Stomach smooth muscle (tissue), 2 donors: ENCODE measurements around the gene TNFRSF25.
A peak's percentile ranks its signal among the peaks of the same experiment; 100 is the strongest.

Experiments used
- H3K27ac ChIP-seq: one replicate; pipeline ENCODE4 v1.7.0; 2013; ENCODE audit warnings: mild to moderate bottlenecking, low read length, inconsistent platforms
- H3K27me3 ChIP-seq, 2 donors: one replicate each; pipeline ENCODE4 v1.7.0; 2013; ENCODE audit warnings: low read length in 2 of 2; ENCODE audit not compliant: insufficient read depth in 2 of 2, control insufficient read depth in 1 of 2
- H3K36me3 ChIP-seq, 2 donors: one replicate each; pipeline ENCODE4 v1.7.0; 2013; ENCODE audit warnings: low read length in 2 of 2; ENCODE audit not compliant: control insufficient read depth in 2 of 2, insufficient read depth in 2 of 2
- H3K4me1 ChIP-seq: one replicate; pipeline ENCODE4 v1.7.0; 2013; ENCODE audit warnings: low read length; ENCODE audit not compliant: control insufficient read depth, insufficient read depth
- H3K4me3 ChIP-seq, 2 donors: one replicate each; pipeline ENCODE4 v1.7.0; 2013; ENCODE audit warnings: low read length in 2 of 2
- H3K9ac ChIP-seq, 2 donors: one replicate each; pipeline ENCODE4 v1.7.0; 2013; ENCODE audit warnings: low read length in 2 of 2, mild to moderate bottlenecking in 1 of 2
- H3K9me3 ChIP-seq, 2 donors: one replicate each; pipeline ENCODE4 v1.7.0; 2013; ENCODE audit warnings: low read length in 2 of 2; ENCODE audit not compliant: control insufficient read depth in 2 of 2
- donor health status: healthy.
- donor health status: Pancreatic carcinoma.

The TNFRSF25 gene

DNA sequence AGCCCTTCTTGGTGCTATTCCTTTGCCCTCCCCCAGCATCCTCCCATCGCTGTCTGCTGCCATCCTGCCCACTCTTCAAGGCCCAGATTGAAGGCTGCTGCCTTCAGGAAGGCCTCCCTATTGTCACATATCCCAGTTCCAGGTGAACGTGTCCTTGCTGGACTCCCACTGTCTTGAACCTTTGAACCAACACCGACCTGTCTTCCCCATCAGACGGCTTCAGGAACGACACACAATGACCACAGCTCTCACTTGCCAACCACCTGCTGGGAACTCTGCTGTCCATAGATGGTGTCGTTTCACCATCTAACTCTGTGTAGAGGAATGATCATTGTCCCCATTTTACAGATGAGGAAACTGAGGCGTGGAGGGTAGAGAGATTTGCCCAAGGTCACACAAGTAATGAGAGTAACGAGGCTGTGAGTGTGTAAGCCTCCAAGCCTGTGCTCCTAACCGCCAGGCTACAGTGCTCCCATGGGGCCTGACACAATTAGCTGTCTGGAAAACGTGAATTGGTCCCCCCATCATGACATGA, 35.4 kb upstream of the TNFRSF25 start:
- H3K36me3 ChIP-seq = no peaks in the 10 kb centered on the region
- H3K4me1 ChIP-seq = peaks cover 31% of the 10 kb centered on the region
- no peak overlapping the region for H3K4me3 ChIP-seq
- H3K27ac ChIP-seq = no peak overlapping the region
- peaks cover 0 to 3% of the 10 kb centered on the region in 2 donors for H3K27me3 ChIP-seq
- no peak overlapping the region for H3K9ac ChIP-seq
- H3K9me3 ChIP-seq = no peaks in the 10 kb centered on the region

DNA sequence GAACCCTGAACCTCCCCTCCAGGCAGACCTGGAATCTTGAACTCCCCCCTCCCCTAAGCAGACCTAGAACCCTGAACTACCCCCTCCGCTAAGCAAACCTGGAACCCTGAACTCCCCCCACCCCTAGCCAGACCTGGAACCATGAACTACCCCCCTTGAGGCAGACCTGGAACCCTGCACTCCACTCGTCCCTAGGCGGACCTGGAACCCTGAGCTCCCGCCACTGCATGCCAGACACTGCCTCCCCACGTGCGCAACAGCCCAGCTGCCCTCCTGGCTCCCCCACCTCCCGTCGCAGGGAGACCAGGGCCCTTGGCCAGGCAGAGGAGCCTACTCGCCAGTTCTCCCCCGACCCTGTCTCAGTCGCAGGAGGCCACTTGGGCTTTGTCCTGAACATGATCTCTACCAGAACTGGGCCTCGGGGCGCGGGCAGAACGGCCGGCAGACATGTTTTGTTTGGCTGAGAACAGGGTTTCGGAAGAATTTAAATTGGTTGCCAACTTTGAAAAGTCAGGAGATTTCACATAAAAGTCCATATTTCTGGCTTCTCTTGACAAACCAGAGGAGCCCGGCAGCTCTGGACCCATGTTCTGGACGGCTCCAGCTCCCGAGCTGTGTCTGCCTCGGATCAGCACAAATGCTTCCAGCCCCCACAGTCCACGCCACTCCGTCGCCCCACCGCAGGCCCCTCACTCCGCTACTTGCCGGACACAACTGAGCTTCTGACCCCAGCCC, 34.7 kb upstream of the TNFRSF25 start:
- no peaks in the 10 kb centered on the region for H3K36me3 ChIP-seq
- H3K9ac ChIP-seq = no peak overlapping the region
- no peak overlapping the region for H3K4me3 ChIP-seq
- no peaks in the 10 kb centered on the region for H3K9me3 ChIP-seq
- H3K27me3 ChIP-seq = peaks cover 0 to 3% of the 10 kb centered on the region in 2 donors
- no peak overlapping the region for H3K27ac ChIP-seq
- peaks cover 35% of the 10 kb centered on the region for H3K4me1 ChIP-seq

DNA sequence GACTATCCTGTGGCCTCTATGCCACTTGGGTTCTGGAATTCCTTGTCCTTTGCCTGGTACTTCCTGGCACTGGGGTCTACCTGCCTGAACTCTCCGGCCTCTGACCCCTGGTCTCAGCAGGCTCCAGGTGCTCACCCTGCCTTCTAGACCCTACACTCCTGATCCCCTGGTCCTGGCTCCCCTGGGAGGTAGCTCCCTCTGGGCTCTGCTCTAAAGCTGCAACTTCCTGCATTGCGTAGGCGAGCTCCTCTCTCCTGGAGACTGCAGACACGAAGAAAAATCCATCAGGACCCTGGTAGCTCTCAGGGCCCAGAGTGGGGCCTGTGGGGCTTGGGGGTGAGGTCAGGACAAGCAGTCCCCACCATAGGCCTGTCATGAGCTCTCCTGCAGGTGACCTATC, 33.3 kb upstream of the TNFRSF25 start:
- Histone ChIP-seq H3K9ac (no peak overlapping the region), H3K9me3 (no peaks in the 10 kb centered on the region), H3K36me3 (no peaks in the 10 kb centered on the region), H3K27me3 (peaks cover 0 to 3% of the 10 kb centered on the region in 2 donors), H3K4me1 (peaks cover 35% of the 10 kb centered on the region), H3K4me3 (no peak overlapping the region), H3K27ac (no peak overlapping the region)

DNA sequence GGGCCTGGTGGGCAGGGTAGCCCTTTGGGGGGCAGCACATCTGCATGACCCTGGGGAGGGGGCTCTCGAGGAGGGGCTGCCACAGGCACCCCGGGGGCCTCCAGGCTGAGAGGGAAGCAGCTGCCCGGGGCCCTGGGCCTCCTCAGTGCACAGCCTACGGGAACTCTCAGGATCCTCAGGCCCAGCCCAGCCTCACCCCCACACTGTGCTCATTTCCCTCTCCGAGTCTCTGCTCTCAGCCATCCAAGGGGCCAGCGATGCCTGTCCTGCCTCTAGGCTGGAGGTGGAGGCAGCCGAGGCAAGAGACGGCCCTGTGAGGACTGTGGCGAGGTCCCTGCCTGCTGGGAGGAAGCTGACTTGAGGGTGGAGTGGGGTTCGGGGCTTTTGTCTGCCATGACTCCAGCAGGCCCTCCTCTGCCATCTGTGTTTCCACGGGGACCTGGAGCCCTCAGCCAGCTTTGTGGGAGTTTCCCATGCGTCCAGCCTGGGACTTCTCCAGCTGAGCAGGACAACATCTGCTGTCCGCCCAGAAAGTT, 32.7 kb upstream of the TNFRSF25 start:
- Histone ChIP-seq H3K27me3 (peaks cover 0 to 3% of the 10 kb centered on the region in 2 donors), H3K4me3 (no peak overlapping the region), H3K4me1 (peaks cover 35% of the 10 kb centered on the region), H3K27ac (no peak overlapping the region), H3K9me3 (no peaks in the 10 kb centered on the region), H3K36me3 (no peaks in the 10 kb centered on the region), H3K9ac (no peak overlapping the region)

DNA sequence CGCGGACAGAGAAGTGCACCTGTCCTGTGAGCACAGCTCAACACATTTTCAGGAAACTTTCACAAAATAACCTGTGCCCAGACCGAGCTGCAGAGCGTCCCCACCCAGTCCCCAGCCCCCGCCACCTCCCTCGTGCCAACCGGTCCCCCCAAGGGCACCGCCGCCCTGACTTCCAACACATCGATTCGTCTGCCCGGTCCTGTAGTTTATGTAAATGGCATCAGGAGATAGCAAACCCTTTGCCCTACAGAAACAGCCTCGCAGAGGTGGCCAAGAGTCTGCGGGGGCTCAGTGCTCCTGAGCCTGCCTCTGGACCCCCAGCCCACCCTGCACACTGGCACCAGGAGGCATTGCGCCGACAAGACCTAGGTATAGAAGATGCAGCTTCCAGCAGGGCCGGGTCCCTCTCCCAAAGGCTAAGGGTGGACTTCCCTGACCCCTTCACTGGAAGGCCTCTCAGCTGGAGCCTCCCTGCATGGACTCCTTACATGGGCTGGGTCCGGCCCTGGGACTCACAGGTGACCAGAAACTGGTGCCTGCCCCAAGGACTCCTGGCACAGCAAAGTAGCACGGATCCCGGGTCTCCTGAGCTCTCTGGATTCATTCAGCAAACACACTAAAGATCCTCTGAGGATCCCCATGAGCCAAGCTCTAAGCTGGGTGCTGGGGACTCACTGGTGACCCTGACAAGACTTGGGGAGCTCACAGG, 32.0 kb upstream of the TNFRSF25 start:
- Histone ChIP-seq H3K36me3 (no peaks in the 10 kb centered on the region), H3K9ac (peak overlapping the region in 1 of 2 donors; percentile 45), H3K27me3 (peaks cover 0 to 3% of the 10 kb centered on the region in 2 donors), H3K4me3 (peak overlapping the region; percentile 76 to 81), H3K27ac (no peak overlapping the region), H3K9me3 (no peaks in the 10 kb centered on the region), H3K4me1 (peaks cover 36% of the 10 kb centered on the region)

DNA sequence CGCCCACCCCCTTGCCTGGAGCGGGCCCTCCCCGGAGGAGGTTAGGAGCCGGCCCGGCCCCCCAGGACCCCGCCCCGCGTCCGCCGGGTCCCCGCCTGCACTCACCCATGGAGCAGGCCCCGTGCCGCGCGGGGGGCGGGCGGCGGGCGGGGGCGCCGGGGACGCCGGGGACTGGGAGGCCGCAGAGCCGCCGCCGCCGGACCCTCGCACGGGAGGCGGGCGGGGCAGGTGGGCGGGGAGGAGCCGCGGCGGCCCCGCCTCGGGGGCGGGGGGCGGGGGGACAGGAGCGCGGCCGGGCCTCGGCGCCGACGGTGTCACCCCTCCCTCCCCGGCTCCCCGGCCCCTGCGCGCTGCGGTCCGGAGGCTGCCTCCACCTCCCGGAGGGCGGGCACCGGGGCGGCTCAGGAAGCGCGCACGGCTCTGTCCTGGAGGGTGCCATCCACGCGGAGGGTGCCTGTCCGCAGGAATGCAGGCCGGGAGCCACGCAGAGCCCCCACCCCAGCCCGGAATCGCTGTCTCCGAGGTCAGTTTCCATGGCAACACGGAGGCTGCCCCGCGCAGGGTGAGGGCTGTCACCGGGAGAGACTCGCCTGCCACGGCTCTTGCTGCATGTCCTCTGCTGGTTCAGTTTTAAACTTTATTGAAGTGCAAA, 31.4 kb upstream of the TNFRSF25 start:
- Histone ChIP-seq H3K9ac (peak overlapping the region; percentile 45 to 51), H3K9me3 (no peaks in the 10 kb centered on the region), H3K4me3 (peak overlapping the region; percentile 76 to 81), H3K36me3 (no peaks in the 10 kb centered on the region), H3K27me3 (peaks cover 0 to 3% of the 10 kb centered on the region in 2 donors), H3K4me1 (peaks cover 33% of the 10 kb centered on the region), H3K27ac (peak overlapping the region; percentile 41)

DNA sequence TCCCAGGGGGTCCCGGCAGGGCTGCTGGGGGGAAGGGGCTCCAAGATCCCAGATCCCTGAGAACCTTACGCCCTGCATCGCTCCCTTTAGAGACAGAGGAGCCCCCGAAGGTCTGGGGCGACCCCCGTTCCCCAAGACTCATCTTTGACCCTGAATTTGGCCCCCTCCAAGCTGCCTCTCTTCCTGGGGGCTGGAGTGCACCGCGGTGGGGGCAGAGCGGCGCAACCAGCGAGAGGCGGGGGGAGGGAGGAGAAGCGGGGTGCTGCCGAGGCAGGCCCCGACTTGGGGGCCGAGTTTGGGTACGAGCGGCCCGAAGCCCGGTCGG, 30.9 kb upstream of the TNFRSF25 start:
- Histone ChIP-seq H3K36me3 (no peaks in the 10 kb centered on the region), H3K4me1 (peaks cover 34% of the 10 kb centered on the region), H3K27me3 (no peaks in the 10 kb centered on the region), H3K9ac (peak overlapping the region; percentile 42 to 55), H3K4me3 (peak overlapping the region; percentile 55 to 65), H3K9me3 (no peaks in the 10 kb centered on the region), H3K27ac (peak overlapping the region; percentile 41)

DNA sequence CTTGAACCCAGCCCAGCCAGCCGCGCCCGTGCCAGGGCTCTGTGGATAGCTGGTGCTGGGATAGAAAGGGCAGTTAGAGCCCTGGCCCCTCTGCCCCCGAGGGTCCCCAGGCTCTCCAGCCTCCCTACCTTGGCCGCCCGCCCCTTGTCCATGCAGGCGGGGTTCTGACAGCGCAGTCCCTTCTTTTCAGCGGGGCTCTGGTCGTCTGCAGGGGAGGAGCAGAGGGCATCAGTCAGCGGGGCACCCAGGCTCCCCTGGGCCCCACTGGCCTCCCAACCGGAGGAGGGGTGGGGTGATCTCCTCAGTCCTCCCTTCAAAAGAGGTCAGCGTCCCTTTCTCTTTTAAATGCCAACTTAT, 30.4 kb upstream of the TNFRSF25 start:
- Histone ChIP-seq H3K9ac (peak overlapping the region; percentile 42 to 55), H3K27ac (peak overlapping the region; percentile 41)

DNA sequence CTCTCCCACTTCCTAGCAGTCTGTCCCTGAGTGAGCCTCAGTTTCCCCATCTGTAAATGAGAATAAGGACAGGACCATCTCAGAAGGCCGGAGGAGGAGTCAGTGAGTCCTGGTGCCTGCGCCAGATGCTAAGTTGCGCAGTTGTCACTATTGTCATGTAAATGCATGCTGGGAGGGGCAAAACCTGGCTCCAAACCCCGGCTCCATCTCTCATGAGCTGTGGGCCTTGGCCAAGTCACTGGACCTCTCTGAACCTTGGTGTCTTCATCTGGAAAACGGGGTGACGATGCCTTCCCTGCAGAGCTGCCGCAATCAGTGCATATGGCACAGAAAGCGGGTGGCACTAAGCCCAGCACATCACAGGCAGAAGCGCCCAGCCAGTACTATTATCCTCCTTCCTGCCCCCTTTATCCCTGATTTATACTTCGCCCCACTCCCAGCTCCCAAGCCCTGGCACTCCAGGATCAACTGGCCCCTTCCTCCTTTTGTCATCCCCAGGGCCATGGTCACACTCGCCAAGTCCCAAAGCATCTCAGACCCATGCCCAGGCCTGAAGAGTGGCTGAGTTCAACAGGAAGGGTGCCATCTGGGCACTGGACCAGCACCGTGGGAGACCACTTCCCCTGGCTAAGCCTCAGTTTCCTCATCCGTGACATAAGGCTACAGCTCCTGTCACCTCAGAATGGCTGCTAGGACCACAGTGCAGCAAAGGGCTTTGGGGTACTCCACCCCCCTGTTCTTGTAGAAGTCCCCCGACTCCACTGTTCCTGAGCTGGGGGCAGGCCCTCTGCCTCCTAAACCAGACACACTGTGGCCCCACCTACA, 29.8 kb upstream of the TNFRSF25 start:
- no peak overlapping the region for H3K9ac ChIP-seq
- no peak overlapping the region for H3K27ac ChIP-seq
- no peaks in the 10 kb centered on the region for H3K27me3 ChIP-seq
- H3K4me1 ChIP-seq = peaks cover 40% of the 10 kb centered on the region
- H3K36me3 ChIP-seq = no peaks in the 10 kb centered on the region
- H3K4me3 ChIP-seq = peak overlapping the region in 1 of 2 donors; percentile 65
- no peaks in the 10 kb centered on the region for H3K9me3 ChIP-seq

More for the DNA sequence above, 30.4 kb upstream of the TNFRSF25 start:
- Histone ChIP-seq H3K4me1 (peaks cover 38% of the 10 kb centered on the region), H3K9me3 (no peaks in the 10 kb centered on the region), H3K36me3 (no peaks in the 10 kb centered on the region), H3K4me3 (peak overlapping the region; percentile 55 to 65), H3K27me3 (no peaks in the 10 kb centered on the region)

DNA sequence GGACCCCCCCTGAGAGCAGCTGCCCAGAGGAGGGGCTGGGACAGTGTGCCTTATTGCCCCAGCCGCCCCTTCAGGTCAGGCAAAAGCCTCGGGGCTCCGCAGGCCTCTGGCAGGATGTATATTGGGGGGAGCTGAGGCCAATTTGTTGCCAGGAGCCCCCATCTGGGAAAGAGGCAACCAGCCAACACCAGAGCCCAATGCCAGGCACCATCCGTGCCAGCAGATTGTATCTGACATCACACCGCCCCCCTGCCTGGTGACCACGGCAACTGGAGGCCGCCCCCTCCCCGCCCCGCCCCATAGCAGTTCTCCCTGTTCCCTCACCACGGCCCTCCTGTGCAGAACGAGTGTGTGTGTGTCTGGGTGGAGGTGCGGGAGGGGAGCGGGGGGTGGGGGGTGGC, 29.1 kb upstream of the TNFRSF25 start:
- Histone ChIP-seq H3K27me3 (no peaks in the 10 kb centered on the region), H3K4me1 (peaks cover 47% of the 10 kb centered on the region), H3K9me3 (no peaks in the 10 kb centered on the region), H3K4me3 (no peak overlapping the region), H3K9ac (no peak overlapping the region), H3K36me3 (no peaks in the 10 kb centered on the region), H3K27ac (no peak overlapping the region)
